Astrocyte (in vitro differentiated cells and primary cell): Measurements from ENCODE around the gene TXNL4A.

Source experiments
- EZH2 ChIP-seq: IDR thresholded peaks from 2 replicates; pipeline ENCODE4 v1.6.1; 2012; ENCODE audit warnings: mild to moderate bottlenecking, low read length, inconsistent platforms; ENCODE audit not compliant: insufficient read depth
- TF ChIP-seq, protein P1 (sequence below): IDR thresholded peaks from 2 replicates; pipeline ENCODE4 v1.5.1; 2011; ENCODE audit warnings: low read depth, mild to moderate bottlenecking, inconsistent platforms, low read length, moderate library complexity; ENCODE audit not compliant: insufficient read depth

DNA sequence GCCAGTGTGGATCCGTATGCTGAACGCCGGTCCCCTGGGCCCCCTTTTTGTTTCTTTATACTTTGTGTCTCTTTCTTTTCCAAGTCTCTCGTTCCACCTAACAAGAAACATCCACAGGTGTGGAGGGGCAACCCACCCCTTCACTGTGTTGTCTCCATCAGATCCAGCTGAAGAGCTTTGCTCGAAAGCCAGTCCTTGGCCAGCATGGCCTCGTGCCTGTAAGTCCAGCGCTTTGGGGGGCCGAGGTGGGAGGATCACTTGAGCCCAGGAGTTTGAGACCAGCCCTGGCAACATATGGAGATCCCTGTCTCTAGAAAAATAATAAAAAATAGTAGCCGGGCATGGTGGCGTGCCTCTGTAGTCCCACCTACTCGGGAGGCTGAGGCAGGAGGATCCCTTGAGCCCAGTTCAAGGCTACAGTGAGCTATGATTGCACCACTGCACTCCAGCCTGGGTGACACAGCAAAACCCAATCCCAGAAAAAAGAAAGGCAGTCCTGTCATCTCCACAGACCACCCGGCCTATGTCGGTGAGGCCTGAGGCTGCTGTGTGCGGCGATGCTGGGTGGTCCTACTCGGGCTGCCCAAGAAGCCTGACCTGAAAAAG is 27.3 kb downstream of the TXNL4A start:
- TF ChIP-seq, protein P1, sequence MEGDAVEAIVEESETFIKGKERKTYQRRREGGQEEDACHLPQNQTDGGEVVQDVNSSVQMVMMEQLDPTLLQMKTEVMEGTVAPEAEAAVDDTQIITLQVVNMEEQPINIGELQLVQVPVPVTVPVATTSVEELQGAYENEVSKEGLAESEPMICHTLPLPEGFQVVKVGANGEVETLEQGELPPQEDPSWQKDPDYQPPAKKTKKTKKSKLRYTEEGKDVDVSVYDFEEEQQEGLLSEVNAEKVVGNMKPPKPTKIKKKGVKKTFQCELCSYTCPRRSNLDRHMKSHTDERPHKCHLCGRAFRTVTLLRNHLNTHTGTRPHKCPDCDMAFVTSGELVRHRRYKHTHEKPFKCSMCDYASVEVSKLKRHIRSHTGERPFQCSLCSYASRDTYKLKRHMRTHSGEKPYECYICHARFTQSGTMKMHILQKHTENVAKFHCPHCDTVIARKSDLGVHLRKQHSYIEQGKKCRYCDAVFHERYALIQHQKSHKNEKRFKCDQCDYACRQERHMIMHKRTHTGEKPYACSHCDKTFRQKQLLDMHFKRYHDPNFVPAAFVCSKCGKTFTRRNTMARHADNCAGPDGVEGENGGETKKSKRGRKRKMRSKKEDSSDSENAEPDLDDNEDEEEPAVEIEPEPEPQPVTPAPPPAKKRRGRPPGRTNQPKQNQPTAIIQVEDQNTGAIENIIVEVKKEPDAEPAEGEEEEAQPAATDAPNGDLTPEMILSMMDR, result no peak
- no peak for TF ChIP-seq EZH2
